Uterus (tissue), 4 donors: Measurements from ENCODE around the gene CIC. TPM values are rescaled to one million over a fixed set of nuclear protein-coding genes. Genes with fewer than 3 reads are reported as not detected.

Experiments used
- DNase-seq, 2 donors: peaks; one replicate each; pipeline ENCODE4 v3.0.0-alpha.2; 2019 to 2020
- H3K27ac ChIP-seq, 2 donors: fragments of 200-600 bp; sonication (generic); 1 replicate in 1 of 2; 2 replicates in 1 of 2; pipeline ENCODE4 v1.5.1; 2016 to 2018
- H3K27me3 ChIP-seq, 2 donors: fragments of 200-600 bp; sonication (generic); one replicate each; pipeline ENCODE4 v1.5.1; 2018 to 2019; ENCODE audit warnings: control low read depth in 1 of 2
- H3K36me3 ChIP-seq, 2 donors: fragments of 200-600 bp; sonication (generic); one replicate each; pipeline ENCODE4 v1.5.1; 2019; ENCODE audit warnings: control low read depth in 1 of 2
- H3K4me1 ChIP-seq, 2 donors: fragments of 200-600 bp; sonication (generic); one replicate each; pipeline ENCODE4 v1.5.1; 2018 to 2019; ENCODE audit warnings: control low read depth in 1 of 2
- H3K4me3 ChIP-seq, 2 donors: fragments of 200-600 bp; sonication (generic); 1 replicate in 1 of 2; 2 replicates in 1 of 2; pipeline ENCODE4 v1.5.1; 2018 to 2019; ENCODE audit warnings: mild to moderate bottlenecking in 1 of 2
- H3K9me3 ChIP-seq, 2 donors: fragments of 200-600 bp; sonication (generic); one replicate each; pipeline ENCODE4 v1.5.1; 2019; ENCODE audit warnings: control low read depth in 1 of 2
- POLR2A ChIP-seq, 2 donors: fragments of 450-650 bp; IDR thresholded peaks; one replicate each; pipeline ENCODE4 v1.6.1; 2016; ENCODE audit warnings: antibody characterized with exemption in 2 of 2, mild to moderate bottlenecking in 1 of 2, moderate library complexity in 1 of 2
- intact Hi-C: fragments of 100-400 bp; cut with DNase I; formaldehyde crosslinking; loops from one replicate; pipeline ENCODE4 v1.15.1; 2023; ENCODE audit warnings: low total_unique reads
- total RNA-seq, 4 donors: library from RNA; depleted of rRNA in 3 of 4; stranded (reverse); fragments of >200 nt in 3 of 4; gene quantifications; one replicate each; pipeline versions ENCODE4 v1.1.0 to v1.2.4, GENCODE V29; 2014 to 2023
- TF ChIP-seq, protein P1 (sequence below), 4 experiments: fragments of 200-600 bp in 2 of 4; fragments of 450-650 bp in 2 of 4; sonication (generic) in 2 of 4; IDR thresholded peaks; one replicate each; pipeline ENCODE4 v1.5.1; 2016 to 2019; ENCODE audit warnings: antibody characterized with exemption in 4 of 4, mild to moderate bottlenecking in 2 of 4, moderate library complexity in 1 of 4
- donor health status: DM: yes; HTN: yes; CAD: no.

The CIC gene
- total RNA-seq, 4 donors from 2014 or later: 28.7 to 155 (median 47.4) TPM

DNA sequence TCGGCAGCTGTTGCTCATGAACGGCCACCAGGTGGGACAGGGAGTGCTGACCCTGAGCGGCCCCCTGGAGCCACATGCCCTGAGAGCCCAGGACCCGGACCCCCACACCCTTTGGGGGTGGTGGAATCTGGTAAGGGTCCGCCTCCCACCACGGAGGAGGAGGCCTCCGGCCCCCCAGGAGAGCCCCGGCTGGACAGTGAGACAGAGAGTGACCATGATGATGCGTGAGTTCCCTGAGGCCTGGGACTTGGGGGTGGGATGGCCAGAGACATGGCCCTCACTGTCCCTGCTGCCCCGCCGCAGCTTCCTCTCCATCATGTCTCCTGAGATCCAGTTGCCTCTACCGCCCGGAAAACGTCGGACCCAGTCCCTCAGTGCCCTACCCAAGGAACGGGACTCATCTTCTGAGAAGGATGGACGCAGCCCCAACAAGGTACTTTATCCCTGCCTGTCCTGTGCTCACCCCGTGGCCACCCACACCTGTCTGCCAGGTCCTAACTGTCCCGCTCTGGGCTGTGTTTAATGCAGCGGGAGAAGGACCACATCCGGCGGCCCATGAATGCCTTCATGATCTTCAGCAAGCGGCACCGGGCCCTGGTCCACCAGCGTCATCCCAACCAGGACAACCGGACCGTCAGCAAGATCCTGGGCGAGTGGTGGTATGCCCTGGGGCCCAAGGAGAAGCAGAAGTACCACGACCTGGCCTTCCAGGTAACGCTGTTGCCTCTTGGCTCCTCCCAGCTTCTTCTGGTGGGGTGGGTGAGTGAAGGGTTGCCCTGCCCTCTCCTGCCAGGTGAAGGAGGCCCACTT lies 18.2 kb downstream of the CIC start:
- Histone ChIP-seq H3K4me1 (peaks cover 6 to 32% of the 10 kb centered on the region in 2 donors), H3K27me3 (no peaks in the 10 kb centered on the region), H3K36me3 (no peaks in the 10 kb centered on the region), H3K27ac (peak overlapping the region; percentile 91 to 97), H3K9me3 (no peaks in the 10 kb centered on the region), H3K4me3 (no peak overlapping the region)
- intact Hi-C loops: no loop called here
- DNase-seq: no peak
- TF ChIP-seq POLR2A (IDR thresholded peaks at IDR 0.05): no peak
- TF ChIP-seq, protein P1, sequence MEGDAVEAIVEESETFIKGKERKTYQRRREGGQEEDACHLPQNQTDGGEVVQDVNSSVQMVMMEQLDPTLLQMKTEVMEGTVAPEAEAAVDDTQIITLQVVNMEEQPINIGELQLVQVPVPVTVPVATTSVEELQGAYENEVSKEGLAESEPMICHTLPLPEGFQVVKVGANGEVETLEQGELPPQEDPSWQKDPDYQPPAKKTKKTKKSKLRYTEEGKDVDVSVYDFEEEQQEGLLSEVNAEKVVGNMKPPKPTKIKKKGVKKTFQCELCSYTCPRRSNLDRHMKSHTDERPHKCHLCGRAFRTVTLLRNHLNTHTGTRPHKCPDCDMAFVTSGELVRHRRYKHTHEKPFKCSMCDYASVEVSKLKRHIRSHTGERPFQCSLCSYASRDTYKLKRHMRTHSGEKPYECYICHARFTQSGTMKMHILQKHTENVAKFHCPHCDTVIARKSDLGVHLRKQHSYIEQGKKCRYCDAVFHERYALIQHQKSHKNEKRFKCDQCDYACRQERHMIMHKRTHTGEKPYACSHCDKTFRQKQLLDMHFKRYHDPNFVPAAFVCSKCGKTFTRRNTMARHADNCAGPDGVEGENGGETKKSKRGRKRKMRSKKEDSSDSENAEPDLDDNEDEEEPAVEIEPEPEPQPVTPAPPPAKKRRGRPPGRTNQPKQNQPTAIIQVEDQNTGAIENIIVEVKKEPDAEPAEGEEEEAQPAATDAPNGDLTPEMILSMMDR (IDR thresholded peaks at IDR 0.05): no peak

GRCh38 chr19:42287827-42288107 lies 18.7 kb downstream of the CIC start:
- TF ChIP-seq POLR2A (IDR thresholded peaks at IDR 0.05): no peak
- TF ChIP-seq, protein P1 (IDR thresholded peaks at IDR 0.05): no peak
- H3K4me1 ChIP-seq: peaks cover 3 to 28% of the 10 kb centered on the region in 2 donors
- no peaks in the 10 kb centered on the region for H3K36me3 ChIP-seq
- intact Hi-C loops: no loop called here
- no peak for DNase-seq
- no peak overlapping the region for H3K27ac ChIP-seq
- no peak overlapping the region for H3K4me3 ChIP-seq
- no peaks in the 10 kb centered on the region for H3K9me3 ChIP-seq
- H3K27me3 ChIP-seq: no peaks in the 10 kb centered on the region

- DNase-seq: no peak
- H3K27me3 ChIP-seq: no peaks in the 10 kb centered on the region
- no peaks in the 10 kb centered on the region for H3K36me3 ChIP-seq
- H3K4me1 ChIP-seq: peaks cover 0 to 23% of the 10 kb centered on the region in 2 donors
- H3K9me3 ChIP-seq: no peaks in the 10 kb centered on the region
- no peak for TF ChIP-seq POLR2A (IDR thresholded peaks at IDR 0.05)
- TF ChIP-seq, protein P1 (IDR thresholded peaks at IDR 0.05): no peak
- H3K4me3 ChIP-seq: no peak overlapping the region
- intact Hi-C loops: no loop called here
- H3K27ac ChIP-seq: no peak overlapping the region
These were observed 19.3 kb downstream of the CIC start for GRCh38 chr19:42288387-42288786.

- no peak for TF ChIP-seq POLR2A (IDR thresholded peaks at IDR 0.05)
- TF ChIP-seq, protein P1 (IDR thresholded peaks at IDR 0.05): no peak
- Histone ChIP-seq H3K27ac (no peak overlapping the region), H3K4me1 (peaks cover 0 to 23% of the 10 kb centered on the region in 2 donors), H3K36me3 (no peaks in the 10 kb centered on the region), H3K9me3 (no peaks in the 10 kb centered on the region), H3K27me3 (no peaks in the 10 kb centered on the region), H3K4me3 (no peak overlapping the region)
- intact Hi-C loops: no loop called here
- no peak for DNase-seq
These were observed 20.0 kb downstream of the CIC start for GRCh38 chr19:42288881-42289555.

DNA sequence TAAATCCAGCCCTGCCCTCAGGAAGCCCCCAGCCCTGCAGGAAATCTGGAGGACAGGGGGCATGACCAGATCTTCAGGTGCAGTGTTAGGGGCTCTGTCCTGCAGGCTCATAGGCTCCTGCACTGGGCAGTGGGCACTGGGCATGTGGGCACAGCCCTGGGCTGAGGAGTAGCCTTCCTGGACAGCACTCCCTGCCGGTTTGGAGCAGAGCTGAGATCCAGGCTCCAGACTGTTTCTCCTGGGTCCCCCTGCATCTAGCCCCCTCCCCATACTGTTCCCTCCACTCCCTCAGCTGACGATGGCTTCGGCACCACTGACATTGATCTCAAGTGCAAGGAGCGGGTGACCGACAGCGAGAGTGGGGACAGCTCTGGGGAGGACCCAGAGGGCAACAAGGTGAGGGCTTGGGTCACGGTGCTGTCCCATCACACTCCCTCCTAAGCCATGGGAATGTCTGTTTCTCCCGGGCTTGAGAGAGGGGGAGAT lies 20.5 kb downstream of the CIC start:
- Histone ChIP-seq H3K27me3 (no peaks in the 10 kb centered on the region), H3K27ac (no peak overlapping the region), H3K4me1 (peaks cover 0 to 22% of the 10 kb centered on the region in 2 donors), H3K36me3 (no peaks in the 10 kb centered on the region), H3K9me3 (no peaks in the 10 kb centered on the region), H3K4me3 (no peak overlapping the region)
- intact Hi-C loops: loop anchor here (5.0 kb wide), 1 partner anchor 42 kb away; no protein-coding TSS in a partner anchor
- TF ChIP-seq POLR2A (IDR thresholded peaks at IDR 0.05): no peak
- no peak for DNase-seq
